ENCODE measurements around the gene KLHL29. TPM values are rescaled to one million over a fixed set of nuclear protein-coding genes. Genes with fewer than 3 reads are reported as not detected.

Gene KLHL29
- total RNA-seq, 1 experiment from 2014 or later = 2.4 TPM

- H3K79me1 ChIP-seq (ENCODE audit: insufficient read depth, low read depth, low read length, poor library complexity, severe bottlenecking) = no peaks in the 10 kb centered on the region
- peak overlapping the region in 1 of 3 experiments; percentile 66; a peak in 1 of 7 replicates for H3K27ac Mint-ChIP-seq
- no CpG with 5 or more reads among the region's 12 CpGs for WGBS (ENCODE audit: extremely low coverage, insufficient read length, low lambda C conversion rate)
- no peak overlapping the region for H3K9ac ChIP-seq (ENCODE audit: extremely low read depth, insufficient read length, low read length)
- H4K5ac ChIP-seq (ENCODE audit: insufficient read length, low read depth, low read length) = no peak overlapping the region
- no peak overlapping the region for H3K4me2 ChIP-seq (ENCODE audit: insufficient read depth, insufficient read length, low read length)
- no peaks in the 10 kb centered on the region for H3K27me3 ChIP-seq (ENCODE audit: insufficient read depth, low read length)
- no peak overlapping the region for H3K27ac ChIP-seq (ENCODE audit: insufficient read length, low read depth, low read length)
- no peaks in the 10 kb centered on the region for H3K23me2 ChIP-seq (ENCODE audit: insufficient read length, low read depth, low read length, poor library complexity, severe bottlenecking)
- no peak overlapping the region for H2AFZ ChIP-seq (ENCODE audit: low read length)
- no peak overlapping the region for H3T11ph ChIP-seq (ENCODE audit: low read length)
- no peak overlapping the region for H4K8ac ChIP-seq (replicated peaks; ENCODE audit: insufficient read length, low read depth, low read length)
- H3K4me3 Mint-ChIP-seq = no peak overlapping the region
- no peaks in the 10 kb centered on the region for H3K4me1 ChIP-seq (ENCODE audit: insufficient read depth, low read length)
- no peak overlapping the region for H3K56ac ChIP-seq (ENCODE audit: insufficient read length, low read depth, low read length)
- H3K23ac ChIP-seq (ENCODE audit: insufficient read length, low read depth, low read length) = no peak overlapping the region
- 0 out of 7 replicates have a peak, but pooled peaks cover 0 to 1% (median 0%) of the 10 kb centered on the region in 3 experiments for H3K36me3 Mint-ChIP-seq (ENCODE audit: insufficient read depth in 1 of 3, low read depth in 3 of 3)
- H3K14ac ChIP-seq (ENCODE audit: insufficient read depth, low read length) = no peak overlapping the region
- H3K9me3 ChIP-seq (ENCODE audit: control insufficient read depth, low read depth, low read length) = no peaks in the 10 kb centered on the region
- no peaks in the 10 kb centered on the region for H4K20me1 ChIP-seq (ENCODE audit: control insufficient read depth, insufficient read depth, insufficient read length)
- no peak overlapping the region for H3K4ac ChIP-seq (ENCODE audit: low read depth, low read length)
- no peak overlapping the region for H2BK120ac ChIP-seq (ENCODE audit: low read depth, low read length, poor library complexity, severe bottlenecking)
- H3K27me3 Mint-ChIP-seq (ENCODE audit: low read depth) = peaks cover 2% of the 10 kb centered on the region; the same call in 1 of the 2 replicates
- H3K18ac ChIP-seq (ENCODE audit: insufficient read length, low read depth, low read length) = no peak overlapping the region
- H3K79me2 ChIP-seq (ENCODE audit: insufficient read depth, low read length) = no peaks in the 10 kb centered on the region
- no peak for TF ChIP-seq CTCF (conservative IDR thresholded peaks at IDR 0.05)
- H2BK12ac ChIP-seq (ENCODE audit: insufficient read length, low read depth, low read length) = no peak overlapping the region
- H2BK20ac ChIP-seq (ENCODE audit: low read depth, low read length, poor library complexity, severe bottlenecking) = no peak overlapping the region
- H3K4me1 Mint-ChIP-seq = peaks cover 6 to 13% of the 10 kb centered on the region in 2 experiments
- no peak overlapping the region for H2BK5ac ChIP-seq (ENCODE audit: insufficient read length, low read length)
- no peak for DNase-seq
- H3K9me3 Mint-ChIP-seq = no peaks in the 10 kb centered on the region; a peak in 1 of 5 replicates
- H2AK5ac ChIP-seq (ENCODE audit: insufficient read length, low read length) = no peak overlapping the region
- H2BK15ac ChIP-seq (ENCODE audit: low read depth, low read length) = no peak overlapping the region
- H4K91ac ChIP-seq (ENCODE audit: insufficient read length, low read depth, low read length) = no peak overlapping the region
Observed at GRCh38 chr2:23668756-23669304, 283.9 kb downstream of the KLHL29 start.
